Astrocyte (in vitro differentiated cells and primary cell): ENCODE measurements around the gene RBM19.

Experiments
- CTCF ChIP-seq: IDR thresholded peaks from 2 replicates; pipeline ENCODE4 v1.5.1; 2011; ENCODE audit warnings: low read depth, mild to moderate bottlenecking, inconsistent platforms, low read length, moderate library complexity; ENCODE audit not compliant: insufficient read depth
- EZH2 ChIP-seq: IDR thresholded peaks from 2 replicates; pipeline ENCODE4 v1.6.1; 2012; ENCODE audit warnings: mild to moderate bottlenecking, low read length, inconsistent platforms; ENCODE audit not compliant: insufficient read depth

DNA sequence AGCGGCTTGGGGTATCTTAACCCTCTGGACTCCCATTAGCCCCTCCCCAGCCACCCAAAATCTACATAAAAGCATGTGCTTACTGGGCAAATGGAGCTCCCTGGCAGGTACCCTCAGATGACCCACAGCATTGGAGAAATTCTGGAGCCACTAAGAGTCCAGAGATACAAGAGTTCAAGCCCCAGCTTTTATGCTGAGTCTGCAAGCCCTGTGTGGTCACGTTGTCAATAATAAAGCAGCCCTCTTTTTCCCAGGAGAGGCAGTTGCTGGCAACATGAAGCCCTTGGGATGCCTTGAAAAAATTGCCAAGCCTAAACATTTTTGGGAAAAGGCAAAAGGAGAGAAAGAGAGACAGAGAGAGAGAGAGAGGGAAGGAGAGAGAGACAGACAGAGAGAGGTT, 83.4 kb downstream of the RBM19 start:
- TF ChIP-seq CTCF (no peak), EZH2 (no peak)
